IMR-90 (cell line): ENCODE results near the gene VPS39. TPM values are rescaled to one million over a fixed set of nuclear protein-coding genes. Genes with fewer than 3 reads are reported as not detected.

Experiments used
- ATAC-seq: fragments of 200-7000 bp; cut with Tn5 transposase; 2 replicates; pipeline ENCODE4 v1.9.1; 2020; ENCODE audit warnings: low read depth, mild to moderate bottlenecking, moderate library complexity
- BruUV-seq: library from RNA; stranded (reverse); fragments of 400-500 nt; replicated peaks from 2 replicates; lab custom pipeline; 2021; lab: Mats Ljungman, UMichigan
- CTCF ChIA-PET: fragments of 300-600 bp; formaldehyde crosslinking; extraction: SDS; loops from one replicate; lab custom pipeline; 2021; ENCODE audit warnings: antibody characterized with exemption; lab: Yijun Ruan, JAX
- POLR2A ChIA-PET: fragments of 300-600 bp; sonication (Branson Sonifier 250); formaldehyde crosslinking; loops from one replicate; lab custom pipeline; 2022; ENCODE audit warnings: antibody characterized with exemption; ENCODE audit not compliant: unreplicated experiment; lab: Charles Lee
- DNase-seq: peaks from one replicate; pipeline ENCODE4 v3.0.0; 2013
- H2AFZ ChIP-seq: replicated peaks from 2 replicates; pipeline ENCODE3; 2013; ENCODE audit warnings: low read length, mild to moderate bottlenecking; ENCODE audit not compliant: poor library complexity
- H2AK5ac ChIP-seq: 2 replicates; pipeline ENCODE4 v1.6.1; 2013; ENCODE audit warnings: low read depth, low read length, inconsistent platforms
- H2AK9ac ChIP-seq: replicated peaks from 2 replicates; pipeline ENCODE3; 2013; ENCODE audit warnings: mild to moderate bottlenecking, low read depth, low read length, moderate library complexity; ENCODE audit not compliant: poor library complexity
- H2BK120ac ChIP-seq: 2 replicates; pipeline ENCODE4 v1.6.1; 2013; ENCODE audit warnings: low read depth, low read length, inconsistent platforms
- H2BK15ac ChIP-seq: 3 replicates; pipeline ENCODE4 v1.6.1; 2013; ENCODE audit warnings: low read depth, low read length, inconsistent platforms
- H2BK20ac ChIP-seq: 2 replicates; pipeline ENCODE4 v1.6.1; 2013; ENCODE audit warnings: low read depth, mild to moderate bottlenecking, inconsistent platforms, low read length, moderate library complexity
- H2BK5ac ChIP-seq: 2 replicates; pipeline ENCODE4 v1.6.1; 2013; ENCODE audit warnings: mild to moderate bottlenecking, low read depth, low read length, inconsistent platforms; ENCODE audit not compliant: poor library complexity, severe bottlenecking
- H3K14ac ChIP-seq: replicated peaks from 2 replicates; pipeline ENCODE4 v1.6.1; 2013; ENCODE audit warnings: low read depth, low read length, inconsistent platforms
- H3K18ac ChIP-seq: 2 replicates; pipeline ENCODE4 v1.6.1; 2013; ENCODE audit warnings: low read depth, low read length, control low read depth
- H3K23ac ChIP-seq: 2 replicates; pipeline ENCODE4 v1.6.1; 2013; ENCODE audit warnings: low read depth, low read length, inconsistent platforms
- H3K27ac ChIP-seq: 2 replicates; pipeline ENCODE4 v1.5.1; 2013; ENCODE audit warnings: mild to moderate bottlenecking, control low read depth, low read length; ENCODE audit not compliant: insufficient read depth
- H3K27me3 ChIP-seq: 2 replicates; pipeline ENCODE4 v1.6.1; 2013; ENCODE audit warnings: low read length; ENCODE audit not compliant: control insufficient read depth, insufficient read depth
- H3K36me3 ChIP-seq: 2 replicates; pipeline ENCODE4 v1.6.1; 2013; ENCODE audit warnings: low read length, mixed read lengths; ENCODE audit not compliant: control insufficient read depth, insufficient read depth
- H3K4ac ChIP-seq: 2 replicates; pipeline ENCODE4 v1.6.1; 2013; ENCODE audit warnings: low read depth, low read length, inconsistent platforms
- H3K4me1 ChIP-seq: 2 replicates; pipeline ENCODE4 v1.6.1; 2013; ENCODE audit warnings: low read length, mixed read lengths; ENCODE audit not compliant: control insufficient read depth, insufficient read depth
- H3K4me2 ChIP-seq: 2 replicates; pipeline ENCODE4 v1.6.1; 2013; ENCODE audit warnings: low read depth, mild to moderate bottlenecking, control low read depth, low read length, moderate library complexity
- H3K4me3 ChIP-seq: 2 replicates; pipeline ENCODE4 v1.5.1; 2013; ENCODE audit warnings: low read depth, mild to moderate bottlenecking, control low read depth, low read length, moderate library complexity; ENCODE audit not compliant: insufficient read depth
- H3K56ac ChIP-seq: 2 replicates; pipeline ENCODE4 v1.6.1; 2013; ENCODE audit warnings: low read length, inconsistent platforms; ENCODE audit not compliant: insufficient read depth; ENCODE audit errors: extremely low read depth
- H3K79me1 ChIP-seq, 2 experiments: 2 replicates each; pipeline ENCODE4 v1.6.1; 2013; ENCODE audit warnings: low read length in 2 of 2, inconsistent platforms in 1 of 2, low read depth in 1 of 2
- H3K9ac ChIP-seq: 2 replicates; pipeline ENCODE4 v1.6.1; 2013; ENCODE audit warnings: low read depth, low read length, control low read depth
- H3K9me1 ChIP-seq: 2 replicates; pipeline ENCODE4 v1.6.1; 2013; ENCODE audit warnings: low read length, inconsistent platforms; ENCODE audit not compliant: insufficient read depth
- H3K9me3 ChIP-seq: 2 replicates; pipeline ENCODE4 v1.6.1; 2013; ENCODE audit warnings: low read length; ENCODE audit not compliant: control insufficient read depth, insufficient read depth
- H4K20me1 ChIP-seq: 2 replicates; pipeline ENCODE4 v1.6.1; 2013; ENCODE audit warnings: low read length, inconsistent platforms; ENCODE audit not compliant: insufficient read depth
- H4K5ac ChIP-seq: 2 replicates; pipeline ENCODE4 v1.6.1; 2013; ENCODE audit warnings: mild to moderate bottlenecking, low read depth, low read length, control low read depth
- H4K8ac ChIP-seq, 2 experiments: 2 replicates each; pipeline ENCODE4 v1.6.1; 2013; ENCODE audit warnings: low read depth in 2 of 2, low read length in 2 of 2, control low read depth in 1 of 2, inconsistent platforms in 1 of 2
- H4K91ac ChIP-seq: 2 replicates; pipeline ENCODE4 v1.6.1; 2013; ENCODE audit warnings: low read depth, low read length, inconsistent platforms; ENCODE audit not compliant: insufficient read depth
- BHLHE40 ChIP-seq: fragments of 150-350 bp; IDR thresholded peaks from 2 replicates; pipeline ENCODE4 v1.6.1; 2016; ENCODE audit warnings: mild to moderate bottlenecking, low read depth, low read length
- CEBPB ChIP-seq: IDR thresholded peaks from 2 replicates; pipeline ENCODE4 v1.6.1; 2012; ENCODE audit warnings: low read depth, low read length, improper control_type of control experiment
- CHD1 ChIP-seq: IDR thresholded peaks from 2 replicates; pipeline ENCODE4 v1.6.1; 2012; ENCODE audit warnings: low read depth, low read length, improper control_type of control experiment
- CTCF ChIP-seq: conservative IDR thresholded peaks from 2 replicates; pipeline ENCODE4 v1.5.1; 2012; ENCODE audit warnings: mild to moderate bottlenecking, low read depth, low read length, improper control_type of control experiment
- ELK1 ChIP-seq: fragments of 150-350 bp; IDR thresholded peaks from 2 replicates; pipeline ENCODE4 v1.6.1; 2016; ENCODE audit warnings: low read depth, mild to moderate bottlenecking, low read length, moderate library complexity, borderline replicate concordance
- FOS ChIP-seq: fragments of 150-350 bp; IDR thresholded peaks from 2 replicates; pipeline ENCODE4 v1.6.1; 2016; ENCODE audit warnings: low read depth, low read length
- RAD21 ChIP-seq: IDR thresholded peaks from 2 replicates; pipeline ENCODE4 v1.6.1; 2012; ENCODE audit warnings: low read length, improper control_type of control experiment
- SMC3 ChIP-seq: fragments of 150-350 bp; IDR thresholded peaks from 2 replicates; pipeline ENCODE4 v1.6.1; 2016; ENCODE audit warnings: low read depth, mild to moderate bottlenecking, antibody characterized with exemption, low read length, moderate library complexity
- USF2 ChIP-seq: fragments of 150-350 bp; IDR thresholded peaks from 2 replicates; pipeline ENCODE4 v1.6.1; 2017; ENCODE audit warnings: mild to moderate bottlenecking, antibody characterized with exemption, low read length, low read depth
- WGBS, 2 experiments: methylation state at CpG; one replicate each; pipeline versions ENCODE4 v1.1.5 to v1.1.7; 2013; ENCODE audit warnings: missing lambda C conversion rate in 2 of 2; ENCODE audit not compliant: insufficient read length in 1 of 2; ENCODE audit errors: extremely low coverage in 2 of 2; 5-methylcytosine and 5-hydroxymethylcytosine counted together
- dilution Hi-C: fragments of 300-500 bp; cut with HindIII; formaldehyde crosslinking; loops from one replicate; pipeline ENCODE4 v1.14.3; 2018; ENCODE audit warnings: low sequenced_read_pairs; ENCODE audit not compliant: unreplicated experiment
- in situ Hi-C: fragments of 300-500 bp; cut with MboI; formaldehyde crosslinking; loops from 3 replicates; pipeline ENCODE4 v1.14.3; 2019; ENCODE audit warnings: low sequenced_read_pairs, inconsistent platforms, mixed read lengths
- intact Hi-C: fragments of 100-400 bp; cut with micrococcal nuclease; formaldehyde crosslinking; loops from 2 replicates; pipeline ENCODE4 v1.10.0; 2022
- polyA plus RNA-seq, 3 experiments: library from polyadenylated mRNA; depleted of rRNA; stranded (reverse); fragments of >200 nt; gene quantifications; 2 replicates each; pipeline ENCODE4 v1.2.3, GENCODE V29; 2012; ENCODE audit warnings: low replicate concordance in 1 of 3
- total RNA-seq: library from RNA; depleted of rRNA; stranded (reverse); fragments of >200 nt; gene quantifications from 2 replicates; pipeline ENCODE4 v1.2.3, GENCODE V29; 2012

Gene VPS39
- total and polyA plus RNA-seq, 2 of the 4 experiments (the other 2 are of a cell fraction), result 49.7 to 52.2 TPM

- Histone ChIP-seq H4K20me1 (no peaks in the 10 kb centered on the region), H3K27me3 (peaks cover 40% of the 10 kb centered on the region), H3K56ac (no peak overlapping the region), H3K36me3 (no peaks in the 10 kb centered on the region), H2AK5ac (no peak overlapping the region), H3K23ac (no peak overlapping the region), H3K18ac (no peak overlapping the region), H3K4ac (no peak overlapping the region), H3K27ac (no peak overlapping the region), H2BK120ac (no peak overlapping the region), H3K9ac (no peak overlapping the region), H4K91ac (no peak overlapping the region), H3K4me3 (no peak overlapping the region), H4K5ac (no peak overlapping the region), H3K14ac (no peak overlapping the region), H2BK5ac (no peak overlapping the region), H4K8ac (no peak overlapping the region), H2BK20ac (no peak overlapping the region), H2AK9ac (no peak overlapping the region), H3K4me1 (no peaks in the 10 kb centered on the region), H2BK15ac (no peak overlapping the region), H2AFZ (no peak overlapping the region), H3K9me3 (no peaks in the 10 kb centered on the region), H3K9me1 (no peaks in the 10 kb centered on the region), H3K4me2 (no peak overlapping the region), H3K79me1 (no peaks in the 10 kb centered on the region)
- CTCF ChIA-PET, result interaction anchor here (0.7 to 0.9 kb wide), 2 partner anchors 11 to 51 kb away, joined by 3 read pairs; no protein-coding TSS in a partner anchor
- 40% methylated on average over 2 of the region's 8 CpGs; no CpG with 5 or more reads in 1 of the 2 experiments for WGBS, 2 experiments
- TF ChIP-seq SMC3 (no peak), ELK1 (no peak), RAD21 (no peak), CTCF (no peak), USF2 (no peak), FOS (no peak), BHLHE40 (no peak), CHD1 (no peak), CEBPB (no peak)
- no TSS peak for BruUV-seq
- POLR2A ChIA-PET, result no interaction called here
- dilution Hi-C loops, result no loop called here
- DNase-seq (no peak), ATAC-seq (no peak)
- intact Hi-C loops, result no loop called here
- in situ Hi-C loops, result no loop called here
These were observed 77.7 kb downstream of the VPS39 start for GRCh38 chr15:42130246-42130986.
